SK-N-SH (cell line): ENCODE measurements around the gene MYH11. TPM values are rescaled to one million over a fixed set of nuclear protein-coding genes. Genes with fewer than 3 reads are reported as not detected.

ENCODE experiments used
- CTCF ChIA-PET: fragments of 300-600, 350-600 bp; formaldehyde crosslinking; extraction: SDS; loops from one replicate; lab custom pipeline; 2021; lab: Yijun Ruan, JAX
- POLR2A ChIA-PET: fragments of 350-600 bp; sonication (Branson Sonifier 250); formaldehyde crosslinking; extraction: SDS; loops from one replicate; lab custom pipeline; 2020; ENCODE audit warnings: antibody characterized with exemption, inconsistent platforms; lab: Yijun Ruan, JAX
- DNase-seq: peaks from one replicate; pipeline ENCODE4 v3.0.0; 2012
- H2AFZ ChIP-seq: fragments of 200-600 bp; sonication (generic); 2 replicates; pipeline ENCODE4 v1.8.1; 2016; ENCODE audit warnings: antibody characterized with exemption, mild to moderate bottlenecking, low read depth
- H3F3A ChIP-seq: fragments of 200-600 bp; sonication (generic); replicated peaks from 2 replicates; pipeline ENCODE3; 2016; ENCODE audit warnings: antibody characterized with exemption, mild to moderate bottlenecking; ENCODE audit not compliant: insufficient read depth
- H3K27ac ChIP-seq, 2 experiments: fragments of 200-500 bp in 1 of 2; fragments of 200-600 bp in 1 of 2; sonication (Bioruptor generic) in 1 of 2; sonication (generic), shearing (Covaris generic) in 1 of 2; 2 replicates each; pipeline versions ENCODE4 v1.5.1 to v1.6.1; 2014 to 2016; ENCODE audit warnings: low read depth in 2 of 2, inconsistent platforms in 1 of 2, low read length in 1 of 2, mild to moderate bottlenecking in 1 of 2, mixed read lengths in 1 of 2
- H3K27me3 ChIP-seq: fragments of 200-600 bp; sonication (generic), shearing (Covaris generic); 2 replicates; pipeline ENCODE4 v1.6.1; 2016; ENCODE audit warnings: mixed run types; ENCODE audit not compliant: insufficient read depth
- H3K36me3 ChIP-seq, 2 experiments: fragments of 200-500 bp in 1 of 2; fragments of 200-600 bp in 1 of 2; sonication (Bioruptor generic) in 1 of 2; sonication (generic) in 1 of 2; replicated peaks in 1 of 2; 2 replicates each; pipeline versions ENCODE3 to v1.5.1; 2014 to 2016; ENCODE audit warnings: low read length in 1 of 2, mild to moderate bottlenecking in 1 of 2; ENCODE audit not compliant: insufficient read depth in 2 of 2, control insufficient read depth in 1 of 2
- H3K4me1 ChIP-seq, 2 experiments: fragments of 200-500 bp in 1 of 2; fragments of 200-600 bp in 1 of 2; sonication (Bioruptor generic) in 1 of 2; sonication (generic), shearing (Covaris generic) in 1 of 2; 2 replicates each; pipeline versions ENCODE4 v1.5.1 to v1.6.1; 2014 to 2016; ENCODE audit warnings: low read depth in 1 of 2, low read length in 1 of 2, mixed run types in 1 of 2; ENCODE audit not compliant: insufficient read depth in 2 of 2, control insufficient read depth in 1 of 2
- H3K4me2 ChIP-seq: fragments of 200-600 bp; sonication (generic), shearing (Covaris generic); 2 replicates; pipeline ENCODE4 v1.6.1; 2017; ENCODE audit warnings: mixed run types
- H3K4me3 ChIP-seq, 2 experiments: fragments of 200-500 bp in 1 of 2; fragments of 200-600 bp in 1 of 2; sonication (Bioruptor generic) in 1 of 2; sonication (generic), shearing (Covaris generic) in 1 of 2; 2 replicates each; pipeline versions ENCODE4 v1.5.1 to v1.8.1; 2014 to 2016; ENCODE audit warnings: low read depth in 2 of 2, inconsistent platforms in 1 of 2, low read length in 1 of 2, mild to moderate bottlenecking in 1 of 2, mixed read lengths in 1 of 2, moderate library complexity in 1 of 2
- H3K79me2 ChIP-seq: fragments of 200-600 bp; sonication (generic); 2 replicates; pipeline ENCODE4 v1.8.1; 2017; ENCODE audit warnings: mild to moderate bottlenecking; ENCODE audit not compliant: insufficient read depth
- H3K9ac ChIP-seq: fragments of 200-600 bp; sonication (generic); 2 replicates; pipeline ENCODE4 v1.6.1; 2017; ENCODE audit warnings: mixed run types
- H3K9me2 ChIP-seq: fragments of 200-600 bp; sonication (generic); 2 replicates; pipeline ENCODE4 v1.6.1; 2017; ENCODE audit warnings: mixed run types
- H3K9me3 ChIP-seq: fragments of 200-600 bp; sonication (generic); 2 replicates; pipeline ENCODE4 v1.6.1; 2017; ENCODE audit warnings: mixed run types, mild to moderate bottlenecking, moderate library complexity
- H4K20me1 ChIP-seq: fragments of 200-600 bp; sonication (generic); 2 replicates; pipeline ENCODE4 v1.6.1; 2017; ENCODE audit warnings: mild to moderate bottlenecking, mixed run types; ENCODE audit not compliant: insufficient read depth
- ELF1 ChIP-seq: IDR thresholded peaks from 2 replicates; pipeline ENCODE4 v1.4.0; 2012
- FOSL2 ChIP-seq: IDR thresholded peaks from 2 replicates; pipeline ENCODE4 v1.4.0; 2012; ENCODE audit warnings: low read depth, mild to moderate bottlenecking, moderate library complexity, borderline replicate concordance
- FOXJ3 ChIP-seq: sonication (generic); formaldehyde crosslinking; IDR thresholded peaks from 2 replicates; pipeline ENCODE4 v1.5.1; 2020; ENCODE audit warnings: mild to moderate bottlenecking, missing genetic modification reagents
- GATA2 ChIP-seq: sonication (generic); formaldehyde crosslinking; IDR thresholded peaks from 2 replicates; pipeline ENCODE4 v1.5.0; 2020; ENCODE audit warnings: mild to moderate bottlenecking, missing genetic modification reagents
- JUND ChIP-seq: IDR thresholded peaks from 2 replicates; pipeline ENCODE4 v1.4.0; 2012
- MEF2A ChIP-seq: IDR thresholded peaks from 2 replicates; pipeline ENCODE4 v1.4.0; 2012; ENCODE audit warnings: low read depth, borderline replicate concordance
- MXI1 ChIP-seq: IDR thresholded peaks from 2 replicates; pipeline ENCODE4 v1.6.1; 2012; ENCODE audit warnings: mild to moderate bottlenecking, low read depth, low read length, improper control_type of control experiment
- POLR2AphosphoS5 ChIP-seq: IDR thresholded peaks from 2 replicates; pipeline ENCODE4 v1.6.1; 2012; ENCODE audit warnings: low read depth, low read length
- RAD21 ChIP-seq: IDR thresholded peaks from 2 replicates; pipeline ENCODE4 v1.6.1; 2012; ENCODE audit warnings: mild to moderate bottlenecking, low read length
- RFX5 ChIP-seq: IDR thresholded peaks from 2 replicates; pipeline ENCODE4 v1.6.1; 2012; ENCODE audit warnings: mild to moderate bottlenecking, improper control_type of control experiment, low read length
- RXRA ChIP-seq: IDR thresholded peaks from 2 replicates; pipeline ENCODE4 v1.4.0; 2012; ENCODE audit warnings: low read depth, mild to moderate bottlenecking, borderline replicate concordance
- SIN3A ChIP-seq: IDR thresholded peaks from 2 replicates; pipeline ENCODE4 v1.6.1; 2012; ENCODE audit warnings: low read depth, mild to moderate bottlenecking, low read length, moderate library complexity, borderline replicate concordance
- SMC3 ChIP-seq: IDR thresholded peaks from 2 replicates; pipeline ENCODE4 v1.6.1; 2012; ENCODE audit warnings: low read depth, low read length, improper control_type of control experiment
- TEAD4 ChIP-seq: IDR thresholded peaks from 2 replicates; pipeline ENCODE4 v1.4.0; 2012; ENCODE audit warnings: mild to moderate bottlenecking, borderline replicate concordance; ENCODE audit not compliant: insufficient read depth
- USF2 ChIP-seq: fragments of 150-350 bp; IDR thresholded peaks from 2 replicates; pipeline ENCODE4 v1.6.1; 2017; ENCODE audit warnings: antibody characterized with exemption, low read length, low read depth, borderline replicate concordance
- YY1 ChIP-seq: IDR thresholded peaks from 2 replicates; pipeline ENCODE4 v1.4.0; 2012; ENCODE audit warnings: low read depth, mild to moderate bottlenecking
- WGBS: methylation state at CpG from one replicate; pipeline ENCODE4 v1.1.6; 2017; ENCODE audit warnings: low lambda C conversion rate; 5-methylcytosine and 5-hydroxymethylcytosine counted together
- polyA plus RNA-seq, 3 experiments: library from polyadenylated mRNA; depleted of rRNA; stranded (reverse); fragments of >200 nt; gene quantifications; 2 replicates each; pipeline ENCODE4 v1.2.3, GENCODE V29; 2012
- TF ChIP-seq, protein P1 (sequence below): IDR thresholded peaks from 2 replicates; pipeline ENCODE4 v1.4.0; 2012; ENCODE audit warnings: low read depth, borderline replicate concordance

The MYH11 gene
- polyA plus RNA-seq, 1 of the 3 experiments (the other 2 are of a cell fraction) = 0.02 TPM

DNA sequence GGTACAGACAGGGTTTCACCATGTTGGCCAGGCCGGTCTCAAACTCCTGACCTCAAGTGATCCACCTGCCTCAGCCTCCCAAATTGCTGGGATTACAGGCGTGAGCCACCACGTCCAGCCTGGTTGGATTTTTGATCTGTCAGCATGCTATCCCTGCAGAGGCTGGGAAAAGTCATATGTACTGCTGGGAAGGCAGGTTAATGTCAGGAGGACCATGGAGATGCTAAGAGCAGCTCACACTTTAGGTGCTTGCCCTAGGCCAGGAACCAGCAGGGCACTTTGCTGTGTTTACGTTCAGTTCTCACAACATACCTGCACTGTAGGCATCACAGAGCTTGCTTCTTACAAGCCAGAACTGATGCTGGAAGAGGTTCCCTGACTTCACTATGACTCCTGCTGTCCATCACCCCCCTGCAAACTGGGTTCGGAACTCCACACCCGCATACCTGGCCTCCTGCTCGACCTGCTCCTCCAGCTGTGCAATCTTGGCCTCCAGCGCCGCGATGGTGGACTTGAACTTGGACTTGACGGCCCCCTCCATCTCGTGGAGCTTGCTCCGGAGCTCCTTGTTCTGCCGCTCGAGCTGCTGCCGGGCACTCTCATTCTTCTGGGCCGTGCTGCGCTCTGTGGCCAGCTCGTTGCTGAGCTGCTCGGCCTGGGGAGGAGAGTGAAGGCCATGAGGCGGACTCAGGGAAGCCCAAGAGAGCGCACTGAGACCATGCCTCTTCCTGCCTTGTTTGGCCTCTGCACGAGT is 140.0 kb downstream of the MYH11 start:
- no peaks in the 10 kb centered on the region for H3K79me2 ChIP-seq
- H3K36me3 ChIP-seq = no peaks in the 10 kb centered on the region
- CTCF ChIA-PET = interaction anchor here (6.2 kb wide), 1 partner anchor 13 kb away, joined by 39 read pairs; no protein-coding TSS in a partner anchor
- H3K27ac ChIP-seq = no peak overlapping the region
- no peak for TF ChIP-seq FOSL2
- no peak for TF ChIP-seq SMC3
- H3F3A ChIP-seq = no peaks in the 10 kb centered on the region
- DNase-seq = no peak
- no peaks in the 10 kb centered on the region for H3K27me3 ChIP-seq
- no peaks in the 10 kb centered on the region for H3K9me2 ChIP-seq
- no peaks in the 10 kb centered on the region for H3K4me1 ChIP-seq
- no peak overlapping the region for H3K4me2 ChIP-seq
- no peaks in the 10 kb centered on the region for H3K9me3 ChIP-seq
- 93% methylated on average over 19 of the region's 23 CpGs for WGBS
- H3K9ac ChIP-seq = no peak overlapping the region
- no peak overlapping the region for H2AFZ ChIP-seq
- no peak overlapping the region for H3K4me3 ChIP-seq
- POLR2A ChIA-PET = no interaction called here
- H4K20me1 ChIP-seq = no peaks in the 10 kb centered on the region

GRCh38 chr16:15715221-15715620 is 141.6 kb downstream of the MYH11 start:
- WGBS = 90% methylated on average over 5 of the region's 5 CpGs
- Histone ChIP-seq H3K9ac (no peak overlapping the region), H3K9me3 (no peaks in the 10 kb centered on the region), H3K27ac (no peak overlapping the region), H3K9me2 (no peaks in the 10 kb centered on the region), H3K4me3 (no peak overlapping the region), H3K36me3 (no peaks in the 10 kb centered on the region), H2AFZ (no peak overlapping the region), H4K20me1 (no peaks in the 10 kb centered on the region), H3K4me2 (no peak overlapping the region), H3K4me1 (no peaks in the 10 kb centered on the region), H3K27me3 (no peaks in the 10 kb centered on the region), H3K79me2 (no peaks in the 10 kb centered on the region), H3F3A (no peaks in the 10 kb centered on the region)
- no peak for DNase-seq
- TF ChIP-seq RXRA (no peak), TEAD4 (no peak), USF2 (no peak), JUND (no peak)
- POLR2A ChIA-PET = no interaction called here
- CTCF ChIA-PET = interaction anchor here (0.8 to 6.2 kb wide), 3 partner anchors 11 to 159 kb away, joined by 3 to 39 read pairs (median 3); no protein-coding TSS in a partner anchor

DNA sequence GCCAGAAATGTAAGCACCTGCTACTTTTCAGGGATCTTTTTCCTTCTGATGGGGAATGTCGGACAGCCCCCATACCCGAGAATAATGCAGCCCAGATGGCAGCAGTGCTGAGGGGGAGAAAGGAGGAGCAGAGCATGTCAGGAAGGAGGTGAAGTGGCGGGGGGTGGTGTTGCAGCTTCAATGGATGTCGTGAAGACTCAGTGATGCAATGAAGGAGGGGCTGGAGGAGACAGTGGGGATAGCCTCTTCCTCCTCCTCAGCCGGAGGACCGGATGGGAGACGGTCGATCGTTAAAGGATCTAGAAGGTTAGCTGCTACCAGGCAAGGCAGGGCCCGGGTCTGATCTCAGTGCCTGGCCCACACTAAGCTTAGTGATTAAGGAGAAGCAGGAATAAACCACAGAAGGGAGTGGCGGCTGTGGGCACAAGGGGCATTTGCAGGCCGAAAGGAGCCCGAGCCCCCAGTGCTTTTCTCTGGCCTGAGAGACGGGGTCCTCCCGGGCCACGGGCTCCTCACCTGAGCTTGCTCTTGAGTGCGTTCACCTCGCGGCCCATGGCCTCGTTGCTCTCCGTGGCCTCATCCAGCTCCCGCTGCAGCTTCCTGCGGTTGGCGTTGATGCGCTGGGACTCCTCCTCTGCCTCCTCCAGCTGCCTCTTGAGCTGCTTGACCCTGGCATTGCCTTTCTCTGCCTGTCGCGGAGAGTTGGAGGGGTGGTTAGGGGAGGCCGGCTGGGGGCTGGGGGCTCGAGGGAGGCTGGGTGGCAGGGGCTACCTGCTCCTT is 142.2 kb downstream of the MYH11 start:
- H3K9me3 ChIP-seq = no peaks in the 10 kb centered on the region
- no peak overlapping the region for H2AFZ ChIP-seq
- no peak overlapping the region for H3K27ac ChIP-seq
- H4K20me1 ChIP-seq = no peaks in the 10 kb centered on the region
- ChIA-PET POLR2A (no interaction called here), CTCF (interaction anchor here (0.8 to 6.2 kb wide), 4 partner anchors 10 to 160 kb away, joined by 3 to 39 read pairs (median 3); no protein-coding TSS in a partner anchor)
- WGBS = 96% methylated on average over 28 of the region's 29 CpGs
- no peaks in the 10 kb centered on the region for H3K9me2 ChIP-seq
- H3K9ac ChIP-seq = no peak overlapping the region
- no peak overlapping the region for H3K4me2 ChIP-seq
- H3K27me3 ChIP-seq = no peaks in the 10 kb centered on the region
- H3K4me1 ChIP-seq = no peaks in the 10 kb centered on the region
- H3F3A ChIP-seq = no peaks in the 10 kb centered on the region
- no peaks in the 10 kb centered on the region for H3K36me3 ChIP-seq
- no peak overlapping the region for H3K4me3 ChIP-seq
- no peak for DNase-seq
- H3K79me2 ChIP-seq = no peaks in the 10 kb centered on the region
- no peak for TF ChIP-seq GATA2 (CRISPR knock-in tag)
- no peak for TF ChIP-seq FOXJ3 (CRISPR knock-in tag)
- TF ChIP-seq YY1 = no peak
- no peak for TF ChIP-seq ELF1
- TF ChIP-seq MXI1 = no peak
- no peak for TF ChIP-seq SMC3
- TF ChIP-seq TEAD4 = no peak
- no peak for TF ChIP-seq MEF2A
- no peak for TF ChIP-seq RAD21
- no peak for TF ChIP-seq POLR2AphosphoS5
- TF ChIP-seq RFX5 = no peak
- no peak for TF ChIP-seq SIN3A
- TF ChIP-seq, protein P1, sequence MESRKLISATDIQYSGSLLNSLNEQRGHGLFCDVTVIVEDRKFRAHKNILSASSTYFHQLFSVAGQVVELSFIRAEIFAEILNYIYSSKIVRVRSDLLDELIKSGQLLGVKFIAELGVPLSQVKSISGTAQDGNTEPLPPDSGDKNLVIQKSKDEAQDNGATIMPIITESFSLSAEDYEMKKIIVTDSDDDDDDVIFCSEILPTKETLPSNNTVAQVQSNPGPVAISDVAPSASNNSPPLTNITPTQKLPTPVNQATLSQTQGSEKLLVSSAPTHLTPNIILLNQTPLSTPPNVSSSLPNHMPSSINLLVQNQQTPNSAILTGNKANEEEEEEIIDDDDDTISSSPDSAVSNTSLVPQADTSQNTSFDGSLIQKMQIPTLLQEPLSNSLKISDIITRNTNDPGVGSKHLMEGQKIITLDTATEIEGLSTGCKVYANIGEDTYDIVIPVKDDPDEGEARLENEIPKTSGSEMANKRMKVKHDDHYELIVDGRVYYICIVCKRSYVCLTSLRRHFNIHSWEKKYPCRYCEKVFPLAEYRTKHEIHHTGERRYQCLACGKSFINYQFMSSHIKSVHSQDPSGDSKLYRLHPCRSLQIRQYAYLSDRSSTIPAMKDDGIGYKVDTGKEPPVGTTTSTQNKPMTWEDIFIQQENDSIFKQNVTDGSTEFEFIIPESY = no peak
